Cardiac fibroblast (primary cell): ENCODE results near the gene ZXDA.

Source experiments
- DNase-seq, 2 donors: peaks; one replicate each; pipeline versions ENCODE4 v3.0.0 to v3.0.0-alpha.2; 2010; ENCODE audit warnings: low read depth in 2 of 2
- H3K4me3 ChIP-seq, 2 donors: replicated peaks in 1 of 2; 1 replicate in 1 of 2; 2 replicates in 1 of 2; pipeline ENCODE4 v1.5.1; 2011; ENCODE audit warnings: low read depth in 2 of 2, low read length in 2 of 2, mild to moderate bottlenecking in 2 of 2, moderate library complexity in 1 of 2
- CTCF ChIP-seq: IDR thresholded peaks from one replicate; pipeline ENCODE4 v1.5.1; 2011; ENCODE audit warnings: low read depth, mild to moderate bottlenecking, low read length, inconsistent platforms

ZXDA gene

GRCh38 chrX:57910287-57910912 lies at the start of gene ZXDA:
TSS of gene ZXDA (minus strand) at chrX:57910458. CDS start at chrX:57910420, 38 bp downstream.
- H3K4me3 ChIP-seq: peak within 1 kb of the TSS; percentile 31 to 49
- DNase-seq: peak; percentile 7 to 22

- no peak overlapping the region for H3K4me3 ChIP-seq
- peak in 1 of 2 donors; percentile 1 for DNase-seq
- no peak for TF ChIP-seq CTCF
Observed at GRCh38 chrX:57952320-57952678, 42.0 kb upstream of the ZXDA start.

DNA sequence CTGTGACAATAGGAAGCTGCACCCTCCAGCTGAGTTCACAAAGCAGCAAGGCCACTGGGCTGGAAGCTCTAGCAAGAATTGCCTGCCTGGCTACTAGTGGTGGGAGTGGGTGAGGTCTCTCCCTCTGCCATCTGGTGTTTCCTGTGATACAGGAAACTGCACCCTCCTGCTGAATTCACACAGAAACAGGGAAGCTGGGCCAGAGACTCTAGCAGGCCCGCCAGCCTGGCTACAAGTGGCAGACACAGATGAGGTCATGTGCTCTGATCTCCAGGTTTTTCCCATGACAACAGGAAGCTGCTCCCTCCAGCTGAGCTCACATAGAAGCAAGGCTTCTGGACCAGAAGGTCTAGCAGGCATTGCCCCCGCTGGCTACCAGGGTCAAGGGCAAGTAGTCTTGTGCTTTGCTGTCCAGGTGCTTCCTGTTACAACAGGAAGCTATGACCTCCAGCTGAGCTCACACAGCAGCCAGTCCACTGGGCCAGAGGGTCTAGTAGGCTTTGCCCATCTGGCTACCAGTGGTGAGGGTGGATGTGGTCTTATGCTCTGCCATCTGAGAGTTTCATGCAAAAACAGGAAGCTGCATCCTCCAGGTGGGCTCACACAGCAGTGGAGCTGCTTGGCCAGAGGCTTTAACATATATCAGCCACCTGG lies 41.5 kb upstream of the ZXDA start:
- no peak overlapping the region for H3K4me3 ChIP-seq
- peak in 1 of 2 donors; percentile 0 for DNase-seq
- TF ChIP-seq CTCF: no peak

DNA sequence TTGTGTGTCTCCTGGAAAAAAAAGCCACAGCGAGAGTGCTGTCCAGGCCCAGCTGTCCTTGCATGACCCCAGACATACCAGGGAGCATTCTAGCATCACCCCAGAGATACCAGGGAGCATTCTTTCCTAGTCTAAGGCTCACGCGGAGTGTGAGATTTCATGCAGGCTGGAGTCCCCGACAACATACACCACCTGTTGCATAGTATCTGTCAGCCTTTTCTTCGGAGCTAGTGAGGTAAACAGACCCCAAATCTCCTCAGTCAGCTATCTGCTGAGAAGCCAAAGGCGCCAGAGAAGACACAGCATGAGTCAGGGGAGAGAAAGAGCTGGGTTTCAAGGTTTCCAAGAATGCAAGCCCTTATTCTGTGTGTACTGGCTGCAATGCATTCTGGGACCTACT lies 23.1 kb upstream of the ZXDA start:
- no peak for DNase-seq
- H3K4me3 ChIP-seq: no peak overlapping the region
- no peak for TF ChIP-seq CTCF

GRCh38 chrX:57932266-57932665 lies 22.0 kb upstream of the ZXDA start:
- no peak for DNase-seq
- H3K4me3 ChIP-seq: no peak overlapping the region
- no peak for TF ChIP-seq CTCF

- H3K4me3 ChIP-seq: no peak overlapping the region
- DNase-seq: peak in 1 of 2 donors; percentile 45
- no peak for TF ChIP-seq CTCF
Observed at GRCh38 chrX:57930051-57930450, 19.8 kb upstream of the ZXDA start.

GRCh38 chrX:57929373-57929772 lies 19.1 kb upstream of the ZXDA start:
- H3K4me3 ChIP-seq: no peak overlapping the region
- peak; percentile 50 for TF ChIP-seq CTCF
- peak; percentile 48 to 56 for DNase-seq
